H7 (cell line): ENCODE data around the gene TRIM63. TPM values are rescaled to one million over a fixed set of nuclear protein-coding genes. Genes with fewer than 3 reads are reported as not detected.

Source experiments
- DNase-seq: peaks from one replicate; pipeline ENCODE4 v3.0.0; 2012
- H3K27me3 ChIP-seq: 2 replicates; pipeline ENCODE4 v1.6.0; 2011; ENCODE audit warnings: mild to moderate bottlenecking, low read length; ENCODE audit not compliant: control insufficient read depth, insufficient read depth
- H3K36me3 ChIP-seq: replicated peaks from 2 replicates; pipeline ENCODE4 v1.5.1; 2011; ENCODE audit warnings: low read length; ENCODE audit not compliant: control insufficient read depth, insufficient read depth
- H3K4me3 ChIP-seq: 2 replicates; pipeline ENCODE4 v1.5.1; 2011; ENCODE audit warnings: low read depth, mild to moderate bottlenecking, control low read depth, low read length, moderate library complexity; ENCODE audit not compliant: insufficient read depth
- total RNA-seq: library from RNA; depleted of rRNA; stranded (reverse); fragments of >200 nt; shearing (Covaris generic); gene quantifications from 2 replicates; pipeline ENCODE4 v1.2.3, GENCODE V29; 2014

The TRIM63 gene
- total RNA-seq, 1 experiment from 2014 or later: 0.07 TPM

- no peak overlapping the region for H3K4me3 ChIP-seq
- DNase-seq: no peak
- H3K27me3 ChIP-seq: peaks cover 40% of the 10 kb centered on the region
- no peaks in the 10 kb centered on the region for H3K36me3 ChIP-seq
Observed at GRCh38 chr1:26038477-26038876, 29.0 kb downstream of the TRIM63 start.

- H3K27me3 ChIP-seq: peaks cover 39% of the 10 kb centered on the region
- no peaks in the 10 kb centered on the region for H3K36me3 ChIP-seq
- H3K4me3 ChIP-seq: no peak overlapping the region
- no peak for DNase-seq
Observed at GRCh38 chr1:26037904-26038303, 29.5 kb downstream of the TRIM63 start.

GRCh38 chr1:26036756-26037281 lies 30.6 kb downstream of the TRIM63 start:
- H3K4me3 ChIP-seq: no peak overlapping the region
- no peak for DNase-seq
- H3K36me3 ChIP-seq: no peaks in the 10 kb centered on the region
- peaks cover 33% of the 10 kb centered on the region for H3K27me3 ChIP-seq

GRCh38 chr1:26035959-26036755 lies 31.3 kb downstream of the TRIM63 start:
- H3K4me3 ChIP-seq: peak overlapping the region; percentile 81
- peak; percentile 98 for DNase-seq
- peaks cover 31% of the 10 kb centered on the region for H3K27me3 ChIP-seq
- no peaks in the 10 kb centered on the region for H3K36me3 ChIP-seq

- Histone ChIP-seq H3K36me3 (no peaks in the 10 kb centered on the region), H3K4me3 (peak overlapping the region; percentile 81), H3K27me3 (peaks cover 31% of the 10 kb centered on the region)
- peak; percentile 100 for DNase-seq
Observed at GRCh38 chr1:26035203-26035958, 32.0 kb downstream of the TRIM63 start.

- Histone ChIP-seq H3K27me3 (peaks cover 31% of the 10 kb centered on the region), H3K36me3 (no peaks in the 10 kb centered on the region), H3K4me3 (peak overlapping the region; percentile 81)
- no peak for DNase-seq
Observed at GRCh38 chr1:26034504-26035202, 32.8 kb downstream of the TRIM63 start.

- no peak overlapping the region for H3K4me3 ChIP-seq
- DNase-seq: no peak
- peaks cover 31% of the 10 kb centered on the region for H3K27me3 ChIP-seq
- no peaks in the 10 kb centered on the region for H3K36me3 ChIP-seq
Observed at GRCh38 chr1:26032656-26033357, 34.6 kb downstream of the TRIM63 start.

- no peak for DNase-seq
- peaks cover 28% of the 10 kb centered on the region for H3K27me3 ChIP-seq
Observed at GRCh38 chr1:26031611-26032220, 35.7 kb downstream of the TRIM63 start.

GRCh38 chr1:26031196-26031595 lies 36.2 kb downstream of the TRIM63 start:
- Histone ChIP-seq H3K27me3 (peaks cover 24% of the 10 kb centered on the region), H3K36me3 (no peaks in the 10 kb centered on the region), H3K4me3 (no peak overlapping the region)
- DNase-seq: no peak

More at GRCh38 chr1:26031611-26032220, 35.7 kb downstream of the TRIM63 start:
- Histone ChIP-seq H3K4me3 (no peak overlapping the region), H3K36me3 (no peaks in the 10 kb centered on the region)

- Histone ChIP-seq H3K27me3 (peaks cover 21% of the 10 kb centered on the region), H3K36me3 (no peaks in the 10 kb centered on the region), H3K4me3 (no peak overlapping the region)
- peak; percentile 81 for DNase-seq
Observed at GRCh38 chr1:26029864-26030481, 37.5 kb downstream of the TRIM63 start.

GRCh38 chr1:26029054-26029863 lies 38.2 kb downstream of the TRIM63 start:
- peaks cover 14% of the 10 kb centered on the region for H3K27me3 ChIP-seq
- no peak overlapping the region for H3K4me3 ChIP-seq
- peak; percentile 62 for DNase-seq
- no peaks in the 10 kb centered on the region for H3K36me3 ChIP-seq

GRCh38 chr1:26028490-26028980 lies 38.9 kb downstream of the TRIM63 start:
- Histone ChIP-seq H3K27me3 (peaks cover 6% of the 10 kb centered on the region; the same call in 1 of the 2 replicates), H3K36me3 (no peaks in the 10 kb centered on the region), H3K4me3 (no peak overlapping the region)
- no peak for DNase-seq
